Measurements from ENCODE around the gene KMT2A. TPM values are rescaled to one million over a fixed set of nuclear protein-coding genes. Genes with fewer than 3 reads are reported as not detected.

KMT2A gene
- total RNA-seq, 1 experiment from 2014 or later = 62.0 TPM

DNA sequence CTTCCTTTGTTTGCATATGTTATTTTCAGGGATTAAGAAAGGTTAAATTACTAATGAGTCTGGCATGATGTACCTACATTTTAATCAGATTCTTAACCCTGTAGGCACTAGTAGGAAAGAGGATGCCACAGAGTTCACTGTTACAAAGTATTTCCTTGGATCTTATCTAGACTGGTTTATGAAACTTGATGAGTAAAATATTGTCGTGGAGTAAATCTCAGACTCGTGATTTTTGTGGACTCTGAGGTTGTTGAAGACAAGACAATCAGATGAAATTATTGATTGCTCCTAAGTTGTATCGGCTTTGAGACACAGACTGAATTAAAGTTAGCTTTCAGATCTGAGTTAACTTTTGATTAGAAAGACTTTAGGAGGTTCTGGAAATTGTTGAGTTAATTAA, 6.0 kb downstream of the KMT2A start:
- Histone ChIP-seq H3K9ac (ENCODE audit: extremely low read depth, insufficient read length, low read length) (peak overlapping the region; percentile 13), H3K27ac (ENCODE audit: insufficient read length, low read depth, low read length) (no peak overlapping the region), H2AFZ (ENCODE audit: low read length) (no peak overlapping the region), H4K5ac (ENCODE audit: insufficient read length, low read depth, low read length) (no peak overlapping the region), H3K23me2 (ENCODE audit: insufficient read length, low read depth, low read length, poor library complexity, severe bottlenecking) (peaks cover 13% of the 10 kb centered on the region), H3K79me1 (ENCODE audit: insufficient read depth, low read depth, low read length, poor library complexity, severe bottlenecking) (peaks cover 10% of the 10 kb centered on the region), H3K79me2 (ENCODE audit: insufficient read depth, low read length) (peaks cover 57% of the 10 kb centered on the region; the same call in 1 of the 2 replicates), H3K23ac (ENCODE audit: insufficient read length, low read depth, low read length) (no peak overlapping the region), H3T11ph (ENCODE audit: low read length) (no peak overlapping the region), H3K14ac (ENCODE audit: insufficient read depth, low read length) (no peak overlapping the region), H3K27me3 (ENCODE audit: insufficient read depth, low read length) (no peaks in the 10 kb centered on the region), H2AK5ac (ENCODE audit: insufficient read length, low read length) (no peak overlapping the region), H4K8ac (replicated peaks; ENCODE audit: insufficient read length, low read depth, low read length) (no peak overlapping the region), H3K9me3 (ENCODE audit: control insufficient read depth, low read depth, low read length) (no peaks in the 10 kb centered on the region), H3K4me1 (ENCODE audit: insufficient read depth, low read length) (0 out of 2 replicates have a peak, but pooled peaks cover 4% of the 10 kb centered on the region), H3K18ac (ENCODE audit: insufficient read length, low read depth, low read length) (no peak overlapping the region), H4K20me1 (ENCODE audit: control insufficient read depth, insufficient read depth, insufficient read length) (no peaks in the 10 kb centered on the region), H3K4ac (ENCODE audit: low read depth, low read length) (no peak overlapping the region), H2BK12ac (ENCODE audit: insufficient read length, low read depth, low read length) (no peak overlapping the region), H2BK20ac (ENCODE audit: low read depth, low read length, poor library complexity, severe bottlenecking) (no peak overlapping the region), H2BK5ac (ENCODE audit: insufficient read length, low read length) (no peak overlapping the region), H3K56ac (ENCODE audit: insufficient read length, low read depth, low read length) (no peak overlapping the region), H3K4me2 (ENCODE audit: insufficient read depth, insufficient read length, low read length) (no peak overlapping the region), H2BK15ac (ENCODE audit: low read depth, low read length) (no peak overlapping the region), H2BK120ac (ENCODE audit: low read depth, low read length, poor library complexity, severe bottlenecking) (no peak overlapping the region), H4K91ac (ENCODE audit: insufficient read length, low read depth, low read length) (no peak overlapping the region)
- H3K9me3 Mint-ChIP-seq = no peaks in the 10 kb centered on the region
- peaks cover 6 to 38% (median 8%) of the 10 kb centered on the region in 3 experiments; a peak in 6 of 7 replicates for H3K36me3 Mint-ChIP-seq (ENCODE audit: insufficient read depth in 1 of 3, low read depth in 3 of 3)
- peak overlapping the region; percentile 5 to 65 (median 37); a peak in 3 of 7 replicates for H3K27ac Mint-ChIP-seq
- DNase-seq = no peak
- H3K4me1 Mint-ChIP-seq = peaks cover 52 to 65% of the 10 kb centered on the region in 2 experiments
- WGBS (ENCODE audit: extremely low coverage, insufficient read length, low lambda C conversion rate) = no CpG with 5 or more reads among the region's 3 CpGs
- no peaks in the 10 kb centered on the region for H3K27me3 Mint-ChIP-seq (ENCODE audit: low read depth)
- TF ChIP-seq, protein P1, sequence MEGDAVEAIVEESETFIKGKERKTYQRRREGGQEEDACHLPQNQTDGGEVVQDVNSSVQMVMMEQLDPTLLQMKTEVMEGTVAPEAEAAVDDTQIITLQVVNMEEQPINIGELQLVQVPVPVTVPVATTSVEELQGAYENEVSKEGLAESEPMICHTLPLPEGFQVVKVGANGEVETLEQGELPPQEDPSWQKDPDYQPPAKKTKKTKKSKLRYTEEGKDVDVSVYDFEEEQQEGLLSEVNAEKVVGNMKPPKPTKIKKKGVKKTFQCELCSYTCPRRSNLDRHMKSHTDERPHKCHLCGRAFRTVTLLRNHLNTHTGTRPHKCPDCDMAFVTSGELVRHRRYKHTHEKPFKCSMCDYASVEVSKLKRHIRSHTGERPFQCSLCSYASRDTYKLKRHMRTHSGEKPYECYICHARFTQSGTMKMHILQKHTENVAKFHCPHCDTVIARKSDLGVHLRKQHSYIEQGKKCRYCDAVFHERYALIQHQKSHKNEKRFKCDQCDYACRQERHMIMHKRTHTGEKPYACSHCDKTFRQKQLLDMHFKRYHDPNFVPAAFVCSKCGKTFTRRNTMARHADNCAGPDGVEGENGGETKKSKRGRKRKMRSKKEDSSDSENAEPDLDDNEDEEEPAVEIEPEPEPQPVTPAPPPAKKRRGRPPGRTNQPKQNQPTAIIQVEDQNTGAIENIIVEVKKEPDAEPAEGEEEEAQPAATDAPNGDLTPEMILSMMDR (conservative IDR thresholded peaks at IDR 0.05) = no peak
- peak overlapping the region in 1 of 2 experiments; percentile 59; a peak in 2 of 5 replicates for H3K4me3 Mint-ChIP-seq
